H54 (cell line): ENCODE data around the gene DAW1.
A peak's percentile ranks its signal among the peaks of the same experiment; 100 is the strongest.

Experiments used
- DNase-seq: peaks from one replicate; pipeline ENCODE4 v3.0.0; 2011; ENCODE audit warnings: low spot score, mixed read lengths; ENCODE audit not compliant: insufficient read length
- FAIRE-seq: peaks from 3 replicates; lab custom pipeline; 2011; peaks lifted over from hg19 to GRCh38; lab: Jason Lieb, UNC
- POLR2A ChIP-seq: IDR thresholded peaks from 2 replicates; pipeline ENCODE4 v1.6.1; 2011; ENCODE audit warnings: low read depth, mild to moderate bottlenecking, low read length

The DAW1 gene

GRCh38 chr2:227872676-227873075 is 1.2 kb downstream of the DAW1 start:
- no peak for DNase-seq
- TF ChIP-seq POLR2A: no peak
- FAIRE-seq: no peak

GRCh38 chr2:227876300-227876801 is 4.9 kb downstream of the DAW1 start:
- DNase-seq: no peak
- TF ChIP-seq POLR2A: no peak
- FAIRE-seq: peak; percentile 27

GRCh38 chr2:227877421-227878310 is 6.2 kb downstream of the DAW1 start:
- FAIRE-seq (no peak), DNase-seq (no peak)
- no peak for TF ChIP-seq POLR2A

DNA sequence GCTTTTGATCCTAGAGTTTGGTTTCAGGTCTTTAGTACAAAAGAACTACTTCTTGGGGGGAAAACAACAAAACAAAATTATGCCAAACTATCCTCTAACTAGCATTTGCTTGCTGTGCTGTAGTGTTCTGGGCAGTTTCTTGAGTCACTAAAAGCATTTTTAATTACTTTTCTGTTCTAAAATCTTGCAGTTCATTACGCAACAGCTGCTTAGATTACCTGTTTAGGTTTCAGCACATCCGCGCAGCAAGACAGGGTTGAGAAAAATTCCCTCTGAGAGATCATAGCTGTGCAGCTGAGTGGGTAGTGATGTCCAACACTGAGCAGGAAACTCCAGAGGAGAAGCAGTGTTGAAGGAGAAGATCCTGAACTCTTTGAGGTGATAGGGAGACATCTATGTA is 9.0 kb downstream of the DAW1 start:
- TF ChIP-seq POLR2A: no peak
- no peak for FAIRE-seq
- DNase-seq: no peak

- no peak for TF ChIP-seq POLR2A
- no peak for FAIRE-seq
- no peak for DNase-seq
Measured at GRCh38 chr2:227881866-227882517, 10.6 kb downstream of the DAW1 start.

DNA sequence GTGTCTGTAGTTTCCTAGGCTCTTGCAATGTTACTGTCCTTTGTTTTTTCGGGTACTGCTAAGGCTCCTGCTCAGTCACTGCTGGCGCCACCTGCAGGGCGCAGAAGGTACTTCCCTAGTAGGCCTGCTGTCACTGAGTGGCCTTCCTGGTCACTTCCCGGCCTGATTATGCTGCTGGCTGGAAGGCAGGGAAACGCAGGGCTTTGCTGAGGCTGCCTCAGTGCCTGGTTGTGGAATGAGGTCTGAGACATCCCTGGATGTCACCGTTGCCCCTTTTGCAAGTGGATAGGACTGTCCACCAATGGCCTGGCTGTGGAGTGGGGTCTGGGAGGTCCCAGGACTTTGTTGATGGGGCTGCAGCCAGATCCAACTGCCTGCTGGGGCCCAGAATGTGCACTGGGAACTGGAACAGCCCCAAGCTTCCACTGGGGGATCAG is 13.1 kb downstream of the DAW1 start:
- TF ChIP-seq POLR2A: no peak
- FAIRE-seq (peak; percentile 97), DNase-seq (peak; percentile 75)

DNA sequence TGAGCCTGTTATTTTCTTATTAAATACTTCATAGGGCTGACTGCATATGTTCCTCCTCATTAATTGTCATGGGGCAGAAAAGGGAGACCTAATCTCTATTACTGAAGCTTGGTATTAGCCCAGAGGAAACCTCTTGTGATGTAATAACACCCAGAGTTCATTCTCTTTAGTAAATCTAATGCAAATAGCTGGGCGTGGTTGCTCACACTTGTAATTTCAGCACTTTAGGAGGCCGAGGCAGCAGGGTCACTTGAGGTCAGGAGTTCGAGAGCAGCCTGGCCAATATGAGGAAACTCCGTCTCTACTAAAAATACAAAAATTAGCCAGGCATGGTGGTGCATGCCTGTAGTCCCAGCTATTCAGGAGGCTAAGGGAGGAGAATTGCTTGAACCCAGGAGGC is 14.7 kb downstream of the DAW1 start:
- FAIRE-seq: no peak

DNA sequence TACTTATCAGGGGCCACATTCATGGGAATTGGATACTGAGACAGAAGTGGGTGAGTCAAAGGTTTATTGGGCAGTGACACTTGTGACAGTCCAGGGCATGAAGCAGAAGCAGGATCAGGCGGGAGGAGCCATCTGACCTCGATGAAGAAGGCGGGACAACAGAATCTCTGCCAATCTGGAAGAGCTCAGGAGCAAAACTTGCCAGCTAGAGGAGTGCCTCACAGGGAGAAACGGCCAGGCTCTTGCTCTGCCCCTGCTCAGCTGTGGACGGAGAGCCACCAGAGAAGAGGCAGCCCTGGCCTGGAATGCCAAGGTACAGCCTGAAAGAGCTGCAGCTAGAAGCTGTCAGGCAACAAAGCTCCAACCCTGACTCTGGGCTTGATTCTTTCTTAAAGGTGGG is 16.9 kb downstream of the DAW1 start:
- peak; percentile 87 for FAIRE-seq
- no peak for TF ChIP-seq POLR2A
- peak; percentile 35 for DNase-seq

More for the DNA sequence above, 14.7 kb downstream of the DAW1 start:
- no peak for DNase-seq
- TF ChIP-seq POLR2A: no peak

DNA sequence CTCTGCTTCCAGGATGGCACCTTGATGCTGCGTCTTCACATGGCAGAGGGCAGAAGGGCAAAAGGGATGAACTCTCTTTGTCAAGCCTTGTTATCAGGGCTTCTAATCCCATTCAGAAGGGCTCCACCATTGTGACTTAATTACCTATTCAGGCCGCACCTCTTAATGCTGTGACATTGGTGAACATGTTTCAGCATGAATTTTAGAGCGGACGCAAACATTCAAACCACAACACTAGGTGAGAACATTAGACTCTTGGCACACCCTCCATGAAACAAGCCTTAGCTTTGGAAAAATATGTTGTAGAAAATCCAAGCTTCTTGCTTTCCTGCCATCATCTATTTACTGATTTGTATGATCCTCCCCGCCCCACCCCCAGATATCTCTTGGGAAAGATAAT is 17.9 kb downstream of the DAW1 start:
- DNase-seq (no peak), FAIRE-seq (peak; percentile 62)
- no peak for TF ChIP-seq POLR2A

GRCh38 chr2:227890495-227891079 is 19.2 kb downstream of the DAW1 start:
- FAIRE-seq: peak; percentile 89
- DNase-seq: no peak
- TF ChIP-seq POLR2A: no peak

GRCh38 chr2:227891673-227892072 is 20.2 kb downstream of the DAW1 start:
- DNase-seq (no peak), FAIRE-seq (no peak)
- no peak for TF ChIP-seq POLR2A

GRCh38 chr2:227903381-227903780 is 31.9 kb downstream of the DAW1 start:
- TF ChIP-seq POLR2A: no peak
- DNase-seq (no peak), FAIRE-seq (no peak)

- FAIRE-seq: no peak
- no peak for DNase-seq
- TF ChIP-seq POLR2A: no peak
Measured at GRCh38 chr2:227906991-227907390, 35.6 kb downstream of the DAW1 start.
